HepG2 (cell line): Measurements from ENCODE around the gene TXNL4B. TPM values are rescaled to one million over a fixed set of nuclear protein-coding genes. Genes with fewer than 3 reads are reported as not detected.

Experiments used
- ATAC-seq: fragments of 200-7000 bp; cut with Tn5 transposase; 3 replicates; pipeline ENCODE4 v1.9.1; 2020; ENCODE audit warnings: mild to moderate bottlenecking, moderate library complexity
- Bru-seq: library from RNA; stranded (reverse); fragments of 400-500 nt; gene quantifications from one replicate; lab custom pipeline; 2021; lab: Mats Ljungman, UMichigan
- BruChase-seq, 2 experiments: library from RNA; stranded (reverse); fragments of 400-500 nt; gene quantifications; one replicate each; lab custom pipeline; 2021; lab: Mats Ljungman, UMichigan
- BruUV-seq: library from RNA; stranded (reverse); fragments of 400-500 nt; replicated peaks from 2 replicates; lab custom pipeline; 2021; lab: Mats Ljungman, UMichigan
- CTCF ChIA-PET: fragments of 300-600 bp; formaldehyde crosslinking; extraction: SDS; loops from one replicate; lab custom pipeline; 2021; ENCODE audit warnings: low total read pairs, inconsistent platforms, low intra/inter-chr PET ratio; lab: Yijun Ruan, JAX
- POLR2A ChIA-PET: fragments of 350-600 bp; sonication (Branson Sonifier 250); formaldehyde crosslinking; loops from one replicate; lab custom pipeline; 2020; ENCODE audit warnings: antibody characterized with exemption, inconsistent platforms; lab: Yijun Ruan, JAX
- DNase-seq: peaks from one replicate; pipeline ENCODE4 v3.0.0-alpha.2; 2015; ENCODE audit warnings: low spot score
- FAIRE-seq: peaks from 3 replicates; lab custom pipeline; 2011; peaks lifted over from hg19 to GRCh38; lab: Jason Lieb, UNC
- H2AFZ ChIP-seq: one replicate; pipeline ENCODE4 v1.6.1; 2011; ENCODE audit warnings: low read length, inconsistent platforms
- H3K27ac ChIP-seq: fragments of 300-600 bp; 3 replicates; pipeline ENCODE4 v1.8.0; 2011; ENCODE audit warnings: mixed run types, mild to moderate bottlenecking, mixed read lengths, low read length, inconsistent platforms; ENCODE audit not compliant: insufficient read depth; ENCODE audit errors: extremely low read length
- H3K27me3 ChIP-seq, 2 experiments: fragments of 200-600 bp in 1 of 2; 2 replicates in 1 of 2; 3 replicates in 1 of 2; pipeline versions ENCODE4 v1.6.0 to v1.8.0; 2011; ENCODE audit warnings: low read length in 2 of 2, mild to moderate bottlenecking in 2 of 2, moderate library complexity in 2 of 2, inconsistent platforms in 1 of 2; ENCODE audit not compliant: insufficient read depth in 2 of 2, control insufficient read depth in 1 of 2
- H3K36me3 ChIP-seq, 2 experiments: fragments of 200-600 bp in 1 of 2; replicated peaks in 1 of 2; 2 replicates in 1 of 2; 3 replicates in 1 of 2; pipeline versions ENCODE4 v1.5.1 to v1.8.0; 2011; ENCODE audit warnings: low read length in 2 of 2, inconsistent platforms in 1 of 2; ENCODE audit not compliant: insufficient read depth in 2 of 2, control insufficient read depth in 1 of 2
- H3K4me1 ChIP-seq: 2 replicates; pipeline ENCODE4 v1.5.1; 2012; ENCODE audit warnings: low read length, inconsistent platforms; ENCODE audit not compliant: insufficient read depth
- H3K4me2 ChIP-seq: 2 replicates; pipeline ENCODE4 v1.6.0; 2011; ENCODE audit warnings: low read depth, low read length, inconsistent platforms
- H3K4me3 ChIP-seq, 3 experiments: fragments of 200-600 bp in 1 of 3; sonication (generic), shearing (Covaris generic) in 1 of 3; replicated peaks in 1 of 3; 2 replicates each; pipeline ENCODE4 v1.5.1; 2011 to 2016; ENCODE audit warnings: low read length in 3 of 3, inconsistent platforms in 2 of 3, low read depth in 2 of 3, mild to moderate bottlenecking in 2 of 3, control low read depth in 1 of 3, mixed read lengths in 1 of 3; ENCODE audit not compliant: insufficient read depth in 1 of 3
- H3K79me2 ChIP-seq: one replicate; pipeline ENCODE4 v1.6.1; 2011; ENCODE audit warnings: low read length, inconsistent platforms; ENCODE audit not compliant: insufficient read depth
- H3K9ac ChIP-seq: 2 replicates; pipeline ENCODE4 v1.6.0; 2011; ENCODE audit warnings: mild to moderate bottlenecking, low read depth, low read length, inconsistent platforms; ENCODE audit not compliant: insufficient read depth
- H3K9me3 ChIP-seq: 2 replicates; pipeline ENCODE4 v1.5.1; 2012; ENCODE audit warnings: mild to moderate bottlenecking, low read length
- H4K20me1 ChIP-seq: 2 replicates; pipeline ENCODE4 v1.6.0; 2011; ENCODE audit warnings: inconsistent platforms, mild to moderate bottlenecking, low read length, moderate library complexity; ENCODE audit not compliant: insufficient read depth
- AKAP8 ChIP-seq: sonication (generic); formaldehyde crosslinking; IDR thresholded peaks from 2 replicates; pipeline ENCODE4 v1.5.1; 2020; ENCODE audit warnings: mild to moderate bottlenecking, missing genetic modification reagents
- GZF1 ChIP-seq: sonication (generic); formaldehyde crosslinking; IDR thresholded peaks from 2 replicates; pipeline ENCODE4 v1.5.1; 2020; ENCODE audit warnings: mild to moderate bottlenecking, missing genetic modification reagents
- HDAC1 ChIP-seq: sonication (generic); formaldehyde crosslinking; IDR thresholded peaks from 2 replicates; pipeline ENCODE4 v1.5.1; 2020; ENCODE audit warnings: mild to moderate bottlenecking, missing genetic modification reagents
- ZMAT3 ChIP-seq: sonication (generic); formaldehyde crosslinking; conservative IDR thresholded peaks from 2 replicates; pipeline ENCODE4 v1.7.0; 2021; ENCODE audit warnings: missing genetic modification reagents
- ZNF232 ChIP-seq: sonication (generic); formaldehyde crosslinking; IDR thresholded peaks from 2 replicates; pipeline ENCODE4 v1.4.0; 2020; ENCODE audit warnings: missing genetic modification reagents, borderline replicate concordance
- ZNF33B ChIP-seq: sonication (generic); formaldehyde crosslinking; IDR thresholded peaks from 2 replicates; pipeline ENCODE4 v1.5.1; 2020; ENCODE audit warnings: mild to moderate bottlenecking, missing genetic modification reagents
- ZNF343 ChIP-seq: sonication (generic); formaldehyde crosslinking; IDR thresholded peaks from 2 replicates; pipeline ENCODE4 v1.4.0; 2020; ENCODE audit warnings: mild to moderate bottlenecking, missing genetic modification reagents
- ZSCAN20 ChIP-seq: sonication (generic); formaldehyde crosslinking; IDR thresholded peaks from 2 replicates; pipeline ENCODE4 v1.4.0; 2020; ENCODE audit warnings: missing genetic modification reagents, mild to moderate bottlenecking, borderline replicate concordance
- WGBS: methylation state at CpG from one replicate; pipeline ENCODE4 v1.1.6; 2017; ENCODE audit warnings: low lambda C conversion rate; 5-methylcytosine and 5-hydroxymethylcytosine counted together
- in situ Hi-C: cut with HindIII; loops from 2 replicates; pipeline ENCODE4 v1.10.0; 2017; ENCODE audit warnings: low pct_unique_long_range_greater_than_20kb; ENCODE audit not compliant: extremely low pct_ligation_motif_present
- intact Hi-C: fragments of 100-400 bp; cut with micrococcal nuclease; formaldehyde crosslinking; loops from one replicate; pipeline ENCODE4 v1.10.0; 2022; ENCODE audit not compliant: unreplicated experiment
- long read RNA-seq, 2 experiments: library from RNA in 1 of 2; library from polyadenylated mRNA in 1 of 2; stranded (forward) in 1 of 2; unstranded in 1 of 2; transcript quantifications; one replicate each; pipeline ENCODE4 v2.0.0, GENCODE V29; 2019 to 2022
- polyA minus RNA-seq, 3 experiments: library from RNA; depleted of rRNA, polyadenylated mRNA; stranded (reverse); fragments of >200 nt; gene quantifications; 2 replicates each; pipeline ENCODE4 v1.2.3, GENCODE V29; 2011; ENCODE audit warnings: low replicate concordance in 1 of 3
- polyA plus RNA-seq, 8 experiments: library from polyadenylated mRNA; depleted of rRNA in 3 of 8; stranded (reverse) in 7 of 8; unstranded in 1 of 8; fragments of >200 nt; fragmentation: Illumina TruSeq in 4 of 8; extraction: Trizol in 4 of 8; gene quantifications; 2 replicates each; pipeline versions ENCODE4 v1.2.1 to v1.2.3, GENCODE V29; 2011 to 2016; ENCODE audit warnings: low read depth in 4 of 8, missing spikeins in 1 of 8, mixed read lengths in 1 of 8; ENCODE audit not compliant: insufficient read depth in 1 of 8
- total RNA-seq, 5 experiments: library from RNA; depleted of rRNA; stranded (reverse); fragments of >200 nt; fragmentation: Illumina TruSeq; extraction: Trizol; gene quantifications; 2 replicates each; pipeline ENCODE4 v1.2.3, GENCODE V29; 2016; ENCODE audit warnings: low read depth in 1 of 5
- TF ChIP-seq, protein P1 (sequence below): sonication (generic); formaldehyde crosslinking; IDR thresholded peaks from 2 replicates; pipeline ENCODE4 v1.9.0; 2021; ENCODE audit warnings: missing genetic modification reagents, borderline replicate concordance
- TF ChIP-seq, protein P2 (sequence below): sonication (generic); formaldehyde crosslinking; IDR thresholded peaks from 2 replicates; pipeline ENCODE4 v1.4.0; 2020; ENCODE audit warnings: mild to moderate bottlenecking, missing genetic modification reagents
- TF ChIP-seq, protein P3 (sequence below): sonication (generic); formaldehyde crosslinking; IDR thresholded peaks from 2 replicates; pipeline ENCODE4 v1.8.0; 2022; ENCODE audit warnings: low read depth, missing genetic modification reagents

Gene TXNL4B
- 18.3 and 24.4 TPM in 2 replicates for total RNA-seq (2016; rRNA removed; fragmentation: Illumina TruSeq; extraction: Trizol)
- total RNA-seq (2016; cell fraction: cytosol; rRNA removed; fragmentation: Illumina TruSeq; extraction: Trizol; ENCODE audit: low read depth) = 9.5 and 11.8 TPM in 2 replicates
- total RNA-seq (2016; cell fraction: insoluble cytoplasmic fraction; rRNA removed; fragmentation: Illumina TruSeq; extraction: Trizol) = 18.8 and 30.9 TPM in 2 replicates
- total RNA-seq (2016; cell fraction: membrane; rRNA removed; fragmentation: Illumina TruSeq; extraction: Trizol) = 8.7 and 9.5 TPM in 2 replicates
- total RNA-seq (2016; cell fraction: nucleus; rRNA removed; fragmentation: Illumina TruSeq; extraction: Trizol) = 9.0 and 14.7 TPM in 2 replicates
- 14.5 and 17.4 TPM in 2 replicates for polyA plus RNA-seq (2011; rRNA removed)
- polyA plus RNA-seq (2011; cell fraction: cytosol; rRNA removed) = 11.2 and 14.4 TPM in 2 replicates
- 7.1 and 10.1 TPM in 2 replicates for polyA plus RNA-seq (2011; cell fraction: nucleus; rRNA removed)
- 11.4 and 16.0 TPM in 2 replicates for polyA plus RNA-seq (2012)
- polyA plus RNA-seq (2016; cell fraction: cytosol; fragmentation: Illumina TruSeq; extraction: Trizol; ENCODE audit: low read depth) = 3.8 and 4.9 TPM in 2 replicates
- 23.9 and 29.5 TPM in 2 replicates for polyA plus RNA-seq (2016; cell fraction: insoluble cytoplasmic fraction; fragmentation: Illumina TruSeq; extraction: Trizol; ENCODE audit: low read depth)
- 7.5 TPM in 2 replicates for polyA plus RNA-seq (2016; cell fraction: membrane; fragmentation: Illumina TruSeq; extraction: Trizol; ENCODE audit: low read depth)
- 18.3 and 20.5 TPM in 2 replicates for polyA plus RNA-seq (2016; cell fraction: nucleus; fragmentation: Illumina TruSeq; extraction: Trizol; ENCODE audit: insufficient read depth, low read depth)
- 4.6 and 8.0 TPM in 2 replicates for polyA minus RNA-seq (2011; rRNA and poly(A)+ RNA removed; ENCODE audit: low replicate concordance)
- polyA minus RNA-seq (2011; cell fraction: cytosol; rRNA and poly(A)+ RNA removed) = 5.5 and 5.8 TPM in 2 replicates
- 8.6 and 11.6 TPM in 2 replicates for polyA minus RNA-seq (2011; cell fraction: nucleus; rRNA and poly(A)+ RNA removed)
- percentile 81 among the genes with signal in this experiment for Bru-seq, nascent RNA
- BruChase-seq, experiment 1, labeled RNA remaining after a 6-hour chase = percentile 83 among the genes with signal in this experiment
- BruChase-seq, experiment 2, labeled RNA remaining after a 2-hour chase = percentile 86 among the genes with signal in this experiment
- long read RNA-seq, experiment 1, transcript TXNL4B-201 (4 exons, 2,556 nt) = major isoform, 13 of 18 reads
- long read RNA-seq, experiment 1, partial matches to known transcripts = 1 of 18 reads
- long read RNA-seq, experiment 1, other reads (novel, unspliced or antisense) = 3 of 18 reads
- long read RNA-seq, experiment 2, transcript TXNL4B-201 (4 exons, 2,556 nt) = major isoform, 21 of 48 reads
- long read RNA-seq, experiment 2, partial matches to known transcripts = 4 of 48 reads
- long read RNA-seq, experiment 2, other reads (novel, unspliced or antisense) = 23 of 48 reads

DNA sequence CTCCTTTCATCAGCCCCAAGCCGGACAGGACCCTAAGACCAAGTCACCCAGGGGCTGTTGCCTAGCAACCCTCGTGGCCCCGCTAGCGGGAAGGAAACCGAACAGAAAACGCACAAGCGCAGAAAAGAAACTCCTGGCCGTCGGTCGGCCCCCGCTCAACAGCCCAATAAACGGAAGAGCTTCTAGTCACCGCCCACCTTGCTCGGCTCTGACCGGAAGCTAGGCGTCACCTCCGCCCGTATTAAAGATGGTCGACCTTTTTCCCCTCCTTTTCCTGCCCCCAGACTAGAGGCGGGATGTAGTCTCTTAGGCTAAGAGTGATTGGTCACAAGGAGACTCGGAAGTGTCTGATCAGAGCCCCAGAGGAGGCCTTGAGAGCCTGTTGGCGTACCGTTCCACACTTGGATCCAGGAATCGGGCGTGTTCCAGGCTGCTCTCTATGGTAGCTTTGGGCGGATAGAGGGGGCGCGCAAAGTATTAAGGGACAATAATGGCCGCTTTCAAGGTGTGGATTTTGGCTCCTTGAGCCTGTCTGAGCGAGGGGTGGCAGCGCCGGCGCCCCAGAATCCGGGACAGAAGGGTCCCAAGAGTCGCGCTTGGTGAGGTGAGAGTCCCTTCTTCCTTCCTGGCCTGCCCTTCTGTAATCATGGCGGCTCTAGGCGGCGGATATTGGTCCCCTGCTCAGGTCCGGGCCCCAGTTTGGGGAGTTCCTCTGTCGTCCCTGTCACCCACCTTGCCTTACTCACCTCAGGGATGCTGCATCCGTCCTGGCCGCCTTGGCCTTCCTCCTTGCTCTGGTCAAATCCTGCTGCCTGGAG, at the start of gene TXNL4B, which contains the start of gene DHX38:
TSS of gene TXNL4B (minus strand) at position 173 of the 818 bp plus-strand sequence. CDS start 2,871 bp downstream, outside the sequence.
TSS of gene DHX38 (plus strand) at position 400 of the 818 bp plus-strand sequence. CDS start 2,311 bp downstream, outside the sequence.
- peaks cover 23 to 46% of the 10 kb centered on the region in 2 experiments for H3K36me3 ChIP-seq
- intact Hi-C loops (loop anchor here (1.0 kb wide), 4 partner anchors 11 to 198 kb away; partner anchors contain the start of genes DHODH and IST1), in situ Hi-C loops (no loop called here)
- POLR2A ChIA-PET = interaction anchor here (0.6 to 4.7 kb wide), 24 partner anchors 9 to 284 kb away, joined by 3 to 51 read pairs (median 5); partner anchors contain the start of genes AP1G1, HP, HPR and IST1
- no peaks in the 10 kb centered on the region for H3K9me3 ChIP-seq
- peaks cover 0 to 4% of the 10 kb centered on the region in 2 experiments; a peak in 1 of 5 replicates for H3K27me3 ChIP-seq
- peak within 1 kb of the TSS; percentile 92 for H3K9ac ChIP-seq
- peak within 1 kb of the TSS; percentile 98 to 100 (median 98) for H3K4me3 ChIP-seq
- H3K27ac ChIP-seq = peak within 1 kb of the TSS; percentile 88
- no peak within 1 kb of the TSS for H2AFZ ChIP-seq
- no peaks in the 10 kb centered on the region; the same call in none of the 2 replicates for H4K20me1 ChIP-seq
- peaks cover 54% of the 10 kb centered on the region for H3K4me1 ChIP-seq
- no TSS peak for BruUV-seq
- ATAC-seq (peak; percentile 98), FAIRE-seq (peak; percentile 98), DNase-seq (peak; percentile 100)
- CTCF ChIA-PET = interaction anchor here (0.8 kb wide), 1 partner anchor 27 kb away, joined by 3 read pairs; no protein-coding TSS in a partner anchor
- H3K4me2 ChIP-seq = peak within 1 kb of the TSS; percentile 91
- WGBS = 0% methylated on average over 37 of the region's 43 CpGs
- H3K79me2 ChIP-seq = peaks cover 75% of the 10 kb centered on the region
- peak; percentile 84; the same call in 1 of the 2 replicates for TF ChIP-seq HDAC1 (CRISPR knock-in tag)
- no peak for TF ChIP-seq AKAP8
- 0 out of 2 replicates have a peak, but pooled peaks have one; percentile 16 for TF ChIP-seq ZSCAN20
- TF ChIP-seq ZNF232 = peak; percentile 53; the same call in 1 of the 2 replicates
- TF ChIP-seq, protein P1, sequence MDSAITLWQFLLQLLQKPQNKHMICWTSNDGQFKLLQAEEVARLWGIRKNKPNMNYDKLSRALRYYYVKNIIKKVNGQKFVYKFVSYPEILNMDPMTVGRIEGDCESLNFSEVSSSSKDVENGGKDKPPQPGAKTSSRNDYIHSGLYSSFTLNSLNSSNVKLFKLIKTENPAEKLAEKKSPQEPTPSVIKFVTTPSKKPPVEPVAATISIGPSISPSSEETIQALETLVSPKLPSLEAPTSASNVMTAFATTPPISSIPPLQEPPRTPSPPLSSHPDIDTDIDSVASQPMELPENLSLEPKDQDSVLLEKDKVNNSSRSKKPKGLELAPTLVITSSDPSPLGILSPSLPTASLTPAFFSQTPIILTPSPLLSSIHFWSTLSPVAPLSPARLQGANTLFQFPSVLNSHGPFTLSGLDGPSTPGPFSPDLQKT (CRISPR knock-in tag) = no peak; the same call in 1 of the 2 replicates
- TF ChIP-seq GZF1 (CRISPR knock-in tag) = no peak
- TF ChIP-seq, protein P2, sequence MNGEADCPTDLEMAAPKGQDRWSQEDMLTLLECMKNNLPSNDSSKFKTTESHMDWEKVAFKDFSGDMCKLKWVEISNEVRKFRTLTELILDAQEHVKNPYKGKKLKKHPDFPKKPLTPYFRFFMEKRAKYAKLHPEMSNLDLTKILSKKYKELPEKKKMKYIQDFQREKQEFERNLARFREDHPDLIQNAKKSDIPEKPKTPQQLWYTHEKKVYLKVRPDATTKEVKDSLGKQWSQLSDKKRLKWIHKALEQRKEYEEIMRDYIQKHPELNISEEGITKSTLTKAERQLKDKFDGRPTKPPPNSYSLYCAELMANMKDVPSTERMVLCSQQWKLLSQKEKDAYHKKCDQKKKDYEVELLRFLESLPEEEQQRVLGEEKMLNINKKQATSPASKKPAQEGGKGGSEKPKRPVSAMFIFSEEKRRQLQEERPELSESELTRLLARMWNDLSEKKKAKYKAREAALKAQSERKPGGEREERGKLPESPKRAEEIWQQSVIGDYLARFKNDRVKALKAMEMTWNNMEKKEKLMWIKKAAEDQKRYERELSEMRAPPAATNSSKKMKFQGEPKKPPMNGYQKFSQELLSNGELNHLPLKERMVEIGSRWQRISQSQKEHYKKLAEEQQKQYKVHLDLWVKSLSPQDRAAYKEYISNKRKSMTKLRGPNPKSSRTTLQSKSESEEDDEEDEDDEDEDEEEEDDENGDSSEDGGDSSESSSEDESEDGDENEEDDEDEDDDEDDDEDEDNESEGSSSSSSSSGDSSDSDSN (CRISPR knock-in tag) = peak; percentile 73
- peak; percentile 58; the same call in 1 of the 2 replicates for TF ChIP-seq ZNF33B
- TF ChIP-seq ZNF343 = no peak
- TF ChIP-seq, protein P3, sequence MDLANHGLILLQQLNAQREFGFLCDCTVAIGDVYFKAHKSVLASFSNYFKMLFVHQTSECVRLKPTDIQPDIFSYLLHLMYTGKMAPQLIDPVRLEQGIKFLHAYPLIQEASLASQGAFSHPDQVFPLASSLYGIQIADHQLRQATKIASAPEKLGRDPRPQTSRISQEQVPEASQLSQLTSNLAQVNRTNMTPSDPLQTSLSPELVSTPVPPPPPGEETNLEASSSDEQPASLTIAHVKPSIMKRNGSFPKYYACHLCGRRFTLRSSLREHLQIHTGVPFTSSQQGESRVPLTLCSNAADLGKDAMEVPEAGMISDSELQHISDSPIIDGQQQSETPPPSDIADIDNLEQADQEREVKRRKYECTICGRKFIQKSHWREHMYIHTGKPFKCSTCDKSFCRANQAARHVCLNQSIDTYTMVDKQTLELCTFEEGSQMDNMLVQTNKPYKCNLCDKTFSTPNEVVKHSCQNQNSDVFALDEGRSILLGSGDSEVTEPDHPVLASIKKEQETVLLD (CRISPR knock-in tag) = no peak
- TF ChIP-seq ZMAT3 (CRISPR knock-in tag) = 0 out of 2 replicates have a peak, but pooled peaks have one; percentile 23
